IMR-90 (cell line): ENCODE results near the gene EIF4H. TPM values are rescaled to one million over a fixed set of nuclear protein-coding genes. Genes with fewer than 3 reads are reported as not detected.

Source experiments
- ATAC-seq: fragments of 200-7000 bp; cut with Tn5 transposase; 2 replicates; pipeline ENCODE4 v1.9.1; 2020; ENCODE audit warnings: low read depth, mild to moderate bottlenecking, moderate library complexity
- BruUV-seq: library from RNA; stranded (reverse); fragments of 400-500 nt; replicated peaks from 2 replicates; lab custom pipeline; 2021; lab: Mats Ljungman, UMichigan
- CTCF ChIA-PET: fragments of 300-600 bp; formaldehyde crosslinking; extraction: SDS; loops from one replicate; lab custom pipeline; 2021; ENCODE audit warnings: antibody characterized with exemption; lab: Yijun Ruan, JAX
- POLR2A ChIA-PET: fragments of 300-600 bp; sonication (Branson Sonifier 250); formaldehyde crosslinking; loops from one replicate; lab custom pipeline; 2022; ENCODE audit warnings: antibody characterized with exemption; ENCODE audit not compliant: unreplicated experiment; lab: Charles Lee
- DNase-seq: peaks from one replicate; pipeline ENCODE4 v3.0.0; 2013
- H2AFZ ChIP-seq: replicated peaks from 2 replicates; pipeline ENCODE3; 2013; ENCODE audit warnings: low read length, mild to moderate bottlenecking; ENCODE audit not compliant: poor library complexity
- H2AK5ac ChIP-seq: 2 replicates; pipeline ENCODE4 v1.6.1; 2013; ENCODE audit warnings: low read depth, low read length, inconsistent platforms
- H2AK9ac ChIP-seq: replicated peaks from 2 replicates; pipeline ENCODE3; 2013; ENCODE audit warnings: mild to moderate bottlenecking, low read depth, low read length, moderate library complexity; ENCODE audit not compliant: poor library complexity
- H2BK120ac ChIP-seq: 2 replicates; pipeline ENCODE4 v1.6.1; 2013; ENCODE audit warnings: low read depth, low read length, inconsistent platforms
- H2BK15ac ChIP-seq: 3 replicates; pipeline ENCODE4 v1.6.1; 2013; ENCODE audit warnings: low read depth, low read length, inconsistent platforms
- H2BK20ac ChIP-seq: 2 replicates; pipeline ENCODE4 v1.6.1; 2013; ENCODE audit warnings: low read depth, mild to moderate bottlenecking, inconsistent platforms, low read length, moderate library complexity
- H2BK5ac ChIP-seq: 2 replicates; pipeline ENCODE4 v1.6.1; 2013; ENCODE audit warnings: mild to moderate bottlenecking, low read depth, low read length, inconsistent platforms; ENCODE audit not compliant: poor library complexity, severe bottlenecking
- H3K14ac ChIP-seq: replicated peaks from 2 replicates; pipeline ENCODE4 v1.6.1; 2013; ENCODE audit warnings: low read depth, low read length, inconsistent platforms
- H3K18ac ChIP-seq: 2 replicates; pipeline ENCODE4 v1.6.1; 2013; ENCODE audit warnings: low read depth, low read length, control low read depth
- H3K23ac ChIP-seq: 2 replicates; pipeline ENCODE4 v1.6.1; 2013; ENCODE audit warnings: low read depth, low read length, inconsistent platforms
- H3K27ac ChIP-seq: 2 replicates; pipeline ENCODE4 v1.5.1; 2013; ENCODE audit warnings: mild to moderate bottlenecking, control low read depth, low read length; ENCODE audit not compliant: insufficient read depth
- H3K27me3 ChIP-seq: 2 replicates; pipeline ENCODE4 v1.6.1; 2013; ENCODE audit warnings: low read length; ENCODE audit not compliant: control insufficient read depth, insufficient read depth
- H3K36me3 ChIP-seq: 2 replicates; pipeline ENCODE4 v1.6.1; 2013; ENCODE audit warnings: low read length, mixed read lengths; ENCODE audit not compliant: control insufficient read depth, insufficient read depth
- H3K4ac ChIP-seq: 2 replicates; pipeline ENCODE4 v1.6.1; 2013; ENCODE audit warnings: low read depth, low read length, inconsistent platforms
- H3K4me1 ChIP-seq: 2 replicates; pipeline ENCODE4 v1.6.1; 2013; ENCODE audit warnings: low read length, mixed read lengths; ENCODE audit not compliant: control insufficient read depth, insufficient read depth
- H3K4me2 ChIP-seq: 2 replicates; pipeline ENCODE4 v1.6.1; 2013; ENCODE audit warnings: low read depth, mild to moderate bottlenecking, control low read depth, low read length, moderate library complexity
- H3K4me3 ChIP-seq: 2 replicates; pipeline ENCODE4 v1.5.1; 2013; ENCODE audit warnings: low read depth, mild to moderate bottlenecking, control low read depth, low read length, moderate library complexity; ENCODE audit not compliant: insufficient read depth
- H3K56ac ChIP-seq: 2 replicates; pipeline ENCODE4 v1.6.1; 2013; ENCODE audit warnings: low read length, inconsistent platforms; ENCODE audit not compliant: insufficient read depth; ENCODE audit errors: extremely low read depth
- H3K79me1 ChIP-seq, 2 experiments: 2 replicates each; pipeline ENCODE4 v1.6.1; 2013; ENCODE audit warnings: low read length in 2 of 2, inconsistent platforms in 1 of 2, low read depth in 1 of 2
- H3K9ac ChIP-seq: 2 replicates; pipeline ENCODE4 v1.6.1; 2013; ENCODE audit warnings: low read depth, low read length, control low read depth
- H3K9me1 ChIP-seq: 2 replicates; pipeline ENCODE4 v1.6.1; 2013; ENCODE audit warnings: low read length, inconsistent platforms; ENCODE audit not compliant: insufficient read depth
- H3K9me3 ChIP-seq: 2 replicates; pipeline ENCODE4 v1.6.1; 2013; ENCODE audit warnings: low read length; ENCODE audit not compliant: control insufficient read depth, insufficient read depth
- H4K20me1 ChIP-seq: 2 replicates; pipeline ENCODE4 v1.6.1; 2013; ENCODE audit warnings: low read length, inconsistent platforms; ENCODE audit not compliant: insufficient read depth
- H4K5ac ChIP-seq: 2 replicates; pipeline ENCODE4 v1.6.1; 2013; ENCODE audit warnings: mild to moderate bottlenecking, low read depth, low read length, control low read depth
- H4K8ac ChIP-seq, 2 experiments: 2 replicates each; pipeline ENCODE4 v1.6.1; 2013; ENCODE audit warnings: low read depth in 2 of 2, low read length in 2 of 2, control low read depth in 1 of 2, inconsistent platforms in 1 of 2
- H4K91ac ChIP-seq: 2 replicates; pipeline ENCODE4 v1.6.1; 2013; ENCODE audit warnings: low read depth, low read length, inconsistent platforms; ENCODE audit not compliant: insufficient read depth
- CEBPB ChIP-seq: IDR thresholded peaks from 2 replicates; pipeline ENCODE4 v1.6.1; 2012; ENCODE audit warnings: low read depth, low read length, improper control_type of control experiment
- FOS ChIP-seq: fragments of 150-350 bp; IDR thresholded peaks from 2 replicates; pipeline ENCODE4 v1.6.1; 2016; ENCODE audit warnings: low read depth, low read length
- MAFK ChIP-seq: IDR thresholded peaks from 2 replicates; pipeline ENCODE4 v1.6.1; 2012; ENCODE audit warnings: low read depth, low read length, improper control_type of control experiment
- MXI1 ChIP-seq: IDR thresholded peaks from 2 replicates; pipeline ENCODE4 v1.6.1; 2012; ENCODE audit warnings: low read depth, mild to moderate bottlenecking, low read length, moderate library complexity, borderline replicate concordance
- POLR2A ChIP-seq: IDR thresholded peaks from 2 replicates; pipeline ENCODE4 v1.6.1; 2012; ENCODE audit warnings: mild to moderate bottlenecking, low read depth, low read length
- RAD21 ChIP-seq: IDR thresholded peaks from 2 replicates; pipeline ENCODE4 v1.6.1; 2012; ENCODE audit warnings: low read length, improper control_type of control experiment
- RCOR1 ChIP-seq: IDR thresholded peaks from 2 replicates; pipeline ENCODE4 v1.6.1; 2012; ENCODE audit warnings: mild to moderate bottlenecking, low read length, improper control_type of control experiment; ENCODE audit not compliant: insufficient replicate concordance
- SMC3 ChIP-seq: fragments of 150-350 bp; IDR thresholded peaks from 2 replicates; pipeline ENCODE4 v1.6.1; 2016; ENCODE audit warnings: low read depth, mild to moderate bottlenecking, antibody characterized with exemption, low read length, moderate library complexity
- WGBS, 2 experiments: methylation state at CpG; one replicate each; pipeline versions ENCODE4 v1.1.5 to v1.1.7; 2013; ENCODE audit warnings: missing lambda C conversion rate in 2 of 2; ENCODE audit not compliant: insufficient read length in 1 of 2; ENCODE audit errors: extremely low coverage in 2 of 2; 5-methylcytosine and 5-hydroxymethylcytosine counted together
- dilution Hi-C: fragments of 300-500 bp; cut with HindIII; formaldehyde crosslinking; loops from one replicate; pipeline ENCODE4 v1.14.3; 2018; ENCODE audit warnings: low sequenced_read_pairs; ENCODE audit not compliant: unreplicated experiment
- in situ Hi-C: fragments of 300-500 bp; cut with MboI; formaldehyde crosslinking; loops from 3 replicates; pipeline ENCODE4 v1.14.3; 2019; ENCODE audit warnings: low sequenced_read_pairs, inconsistent platforms, mixed read lengths
- intact Hi-C: fragments of 100-400 bp; cut with micrococcal nuclease; formaldehyde crosslinking; loops from 2 replicates; pipeline ENCODE4 v1.10.0; 2022
- polyA plus RNA-seq, 3 experiments: library from polyadenylated mRNA; depleted of rRNA; stranded (reverse); fragments of >200 nt; gene quantifications; 2 replicates each; pipeline ENCODE4 v1.2.3, GENCODE V29; 2012; ENCODE audit warnings: low replicate concordance in 1 of 3
- total RNA-seq: library from RNA; depleted of rRNA; stranded (reverse); fragments of >200 nt; gene quantifications from 2 replicates; pipeline ENCODE4 v1.2.3, GENCODE V29; 2012
- TF ChIP-seq, protein P1 (sequence below): conservative IDR thresholded peaks from 2 replicates; pipeline ENCODE4 v1.5.1; 2012; ENCODE audit warnings: mild to moderate bottlenecking, low read depth, low read length, improper control_type of control experiment

Gene EIF4H
- total and polyA plus RNA-seq, 2 of the 4 experiments (the other 2 are of a cell fraction) = 241 to 321 TPM

DNA sequence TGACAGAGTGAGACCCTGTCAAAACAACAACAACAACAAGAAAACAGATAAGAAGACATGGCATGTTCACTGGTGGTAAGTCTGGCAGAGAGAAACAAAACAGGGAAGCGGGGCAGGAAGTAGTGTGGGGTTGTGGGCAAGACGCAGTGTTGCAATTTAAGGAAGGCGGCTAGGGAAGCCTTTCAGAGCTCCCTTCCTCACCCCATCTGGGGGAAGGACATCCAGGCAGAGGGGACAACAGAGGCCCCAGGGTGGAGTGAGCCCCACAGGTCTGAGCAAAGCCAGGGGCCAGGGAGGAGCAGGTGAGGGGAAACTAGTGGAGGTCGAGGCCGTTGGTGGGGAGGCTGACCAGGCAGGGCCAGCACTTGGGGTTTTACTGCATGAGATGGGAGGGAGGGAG is 52.5 kb downstream of the EIF4H start:
- Histone ChIP-seq H3K18ac (no peak overlapping the region), H4K20me1 (no peaks in the 10 kb centered on the region), H3K23ac (no peak overlapping the region), H3K4ac (no peak overlapping the region), H3K4me3 (no peak overlapping the region), H3K14ac (no peak overlapping the region), H4K91ac (no peak overlapping the region), H3K56ac (no peak overlapping the region), H3K27ac (no peak overlapping the region), H3K27me3 (no peaks in the 10 kb centered on the region; the same call in 1 of the 2 replicates), H3K79me1 (peaks cover 0 to 3% of the 10 kb centered on the region in 2 experiments; a peak in 1 of 4 replicates), H3K9me3 (no peaks in the 10 kb centered on the region), H3K9me1 (no peaks in the 10 kb centered on the region; the same call in 1 of the 2 replicates), H2BK20ac (no peak overlapping the region), H4K5ac (no peak overlapping the region), H2BK5ac (no peak overlapping the region), H3K4me1 (no peaks in the 10 kb centered on the region), H2AK9ac (no peak overlapping the region), H2AK5ac (no peak overlapping the region), H3K36me3 (peaks cover 19% of the 10 kb centered on the region), H3K9ac (no peak overlapping the region), H3K4me2 (no peak overlapping the region), H2AFZ (no peak overlapping the region), H2BK15ac (no peak overlapping the region), H4K8ac (no peak overlapping the region), H2BK120ac (no peak overlapping the region)
- no CpG with 5 or more reads among the region's 5 CpGs for WGBS, 2 experiments
- ChIA-PET CTCF (interaction anchor here (0.6 kb wide), 1 partner anchor 41 kb away, joined by 3 read pairs; no protein-coding TSS in a partner anchor), POLR2A (interaction anchor here (0.6 kb wide), 1 partner anchor 328 kb away, joined by 3 read pairs; no protein-coding TSS in a partner anchor)
- dilution Hi-C loops = no loop called here
- TF ChIP-seq FOS (no peak), RAD21 (no peak), SMC3 (no peak), RCOR1 (no peak), CEBPB (no peak), POLR2A (no peak), MAFK (no peak), MXI1 (no peak)
- TF ChIP-seq, protein P1, sequence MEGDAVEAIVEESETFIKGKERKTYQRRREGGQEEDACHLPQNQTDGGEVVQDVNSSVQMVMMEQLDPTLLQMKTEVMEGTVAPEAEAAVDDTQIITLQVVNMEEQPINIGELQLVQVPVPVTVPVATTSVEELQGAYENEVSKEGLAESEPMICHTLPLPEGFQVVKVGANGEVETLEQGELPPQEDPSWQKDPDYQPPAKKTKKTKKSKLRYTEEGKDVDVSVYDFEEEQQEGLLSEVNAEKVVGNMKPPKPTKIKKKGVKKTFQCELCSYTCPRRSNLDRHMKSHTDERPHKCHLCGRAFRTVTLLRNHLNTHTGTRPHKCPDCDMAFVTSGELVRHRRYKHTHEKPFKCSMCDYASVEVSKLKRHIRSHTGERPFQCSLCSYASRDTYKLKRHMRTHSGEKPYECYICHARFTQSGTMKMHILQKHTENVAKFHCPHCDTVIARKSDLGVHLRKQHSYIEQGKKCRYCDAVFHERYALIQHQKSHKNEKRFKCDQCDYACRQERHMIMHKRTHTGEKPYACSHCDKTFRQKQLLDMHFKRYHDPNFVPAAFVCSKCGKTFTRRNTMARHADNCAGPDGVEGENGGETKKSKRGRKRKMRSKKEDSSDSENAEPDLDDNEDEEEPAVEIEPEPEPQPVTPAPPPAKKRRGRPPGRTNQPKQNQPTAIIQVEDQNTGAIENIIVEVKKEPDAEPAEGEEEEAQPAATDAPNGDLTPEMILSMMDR = no peak
- BruUV-seq = no TSS peak
- in situ Hi-C loops = loop anchor here (25.0 kb wide), 1 partner anchor 136 kb away; no protein-coding TSS in a partner anchor
- ATAC-seq (no peak), DNase-seq (no peak)
- intact Hi-C loops = no loop called here
